ENCODE measurements around the gene EXOC6B. TPM values are rescaled to one million over a fixed set of nuclear protein-coding genes. Genes with fewer than 3 reads are reported as not detected.

The EXOC6B gene
- total and polyA plus RNA-seq, 10 of the 15 experiments (the other 5 are each of a cell fraction or from before 2014, with no cell fraction given): 0.23 to 2.2 (median 1.2) TPM

GRCh38 chr2:72755647-72756423 lies 70.0 kb downstream of the EXOC6B start:
- ChIA-PET RAD21 (ENCODE audit: unreplicated experiment) (no interaction called here), CTCF (interaction anchor here (0.7 kb wide), 1 partner anchor 10 kb away, joined by 3 read pairs; no protein-coding TSS in a partner anchor), POLR2A (no interaction called here), SMC1A (ENCODE audit: uncharacterized antibody, unreplicated experiment) (interaction anchor here (0.5 kb wide), 1 partner anchor 1339 kb away, joined by 4 read pairs; no protein-coding TSS in a partner anchor)
- no peak for FAIRE-seq
- Histone ChIP-seq H3K4me3 (no peak overlapping the region), H4K20me1 (ENCODE audit: control insufficient read depth, insufficient read depth) (no peaks in the 10 kb centered on the region), H3K4me1 (ENCODE audit: control insufficient read depth, insufficient read depth, low read length) (no peaks in the 10 kb centered on the region), H3K9ac (ENCODE audit: control insufficient read depth, insufficient read depth, low read length) (no peak overlapping the region), H3K27ac (ENCODE audit: control insufficient read depth, insufficient read depth) (no peak overlapping the region), H3K79me2 (ENCODE audit: control insufficient read depth, insufficient read depth, low read length) (no peaks in the 10 kb centered on the region), H3K36me3 (ENCODE audit: control insufficient read depth in 2 of 2, insufficient read depth in 2 of 2, low read length in 1 of 2) (no peaks in the 10 kb centered on the region), H2AFZ (ENCODE audit: control insufficient read depth, low read depth, low read length) (no peak overlapping the region), H3K9me3 (replicated peaks; ENCODE audit: control insufficient read depth, insufficient read depth, low read length) (no peaks in the 10 kb centered on the region), H3K4me2 (ENCODE audit: control insufficient read depth, insufficient read depth) (no peak overlapping the region), H3K27me3 (replicated peaks in 1 of 2; ENCODE audit: control insufficient read depth in 2 of 2, insufficient read depth in 2 of 2, low read length in 1 of 2) (no peaks in the 10 kb centered on the region)
- ATAC-seq: no peak
- intact Hi-C loops (cut with micrococcal nuclease; ENCODE audit: unreplicated experiment): no loop called here
- whole genome bisulfite sequencing (ENCODE audit: insufficient coverage, insufficient replicate concordance, low lambda C conversion rate, missing lambda C conversion rate): 3% methylated on average over 4 of the region's 4 CpGs
- in situ Hi-C loops (cut with MboI): no loop called here
- no TSS peak for BruUV-seq (replicated peaks)
- TF ChIP-seq ZBED1 (IDR thresholded peaks at IDR 0.05; ENCODE audit: borderline replicate concordance): no peak
- TF ChIP-seq RBBP5 (conservative IDR thresholded peaks at IDR 0.05): no peak
- TF ChIP-seq, protein P1, sequence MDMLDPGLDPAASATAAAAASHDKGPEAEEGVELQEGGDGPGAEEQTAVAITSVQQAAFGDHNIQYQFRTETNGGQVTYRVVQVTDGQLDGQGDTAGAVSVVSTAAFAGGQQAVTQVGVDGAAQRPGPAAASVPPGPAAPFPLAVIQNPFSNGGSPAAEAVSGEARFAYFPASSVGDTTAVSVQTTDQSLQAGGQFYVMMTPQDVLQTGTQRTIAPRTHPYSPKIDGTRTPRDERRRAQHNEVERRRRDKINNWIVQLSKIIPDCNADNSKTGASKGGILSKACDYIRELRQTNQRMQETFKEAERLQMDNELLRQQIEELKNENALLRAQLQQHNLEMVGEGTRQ (IDR thresholded peaks at IDR 0.05; ENCODE audit: borderline replicate concordance, low read depth, low read length): no peak
- TF ChIP-seq ZNF592 (IDR thresholded peaks at IDR 0.05): no peak
- no peak for TF ChIP-seq NR2C2 (IDR thresholded peaks at IDR 0.05; ENCODE audit: borderline replicate concordance, control insufficient read depth, insufficient read length, low read depth)
- TF ChIP-seq ZNF24 (IDR thresholded peaks at IDR 0.05): no peak
- no peak for TF ChIP-seq ZNF622 (IDR thresholded peaks at IDR 0.05)
- no peak for TF ChIP-seq CBX5 (IDR thresholded peaks at IDR 0.05; ENCODE audit: low read depth)
- no peak for TF ChIP-seq CREB1 (IDR thresholded peaks at IDR 0.05; ENCODE audit: low read depth)
- TF ChIP-seq GATAD2B (conservative IDR thresholded peaks at IDR 0.05; ENCODE audit: low read depth): no peak
- TF ChIP-seq TARDBP (IDR thresholded peaks at IDR 0.05; ENCODE audit: borderline replicate concordance): no peak
- TF ChIP-seq MTA2 (IDR thresholded peaks at IDR 0.05; ENCODE audit: low read depth): no peak
- no peak for TF ChIP-seq NR2C1 (IDR thresholded peaks at IDR 0.05)
- no peak for TF ChIP-seq RCOR1 (conservative IDR thresholded peaks at IDR 0.05; ENCODE audit: low read depth, low read length)
- no peak for TF ChIP-seq SREBF1 (IDR thresholded peaks at IDR 0.05; ENCODE audit: low read length)
- no peak for TF ChIP-seq CHD4 (IDR thresholded peaks at IDR 0.05)
- TF ChIP-seq ZNF207 (IDR thresholded peaks at IDR 0.05; ENCODE audit: borderline replicate concordance): no peak
- no peak for DNase-seq (ENCODE audit: low read depth, low spot score)

All from GM12878 (cell line).